ENCODE measurements around the gene GRID1.

The GRID1 gene

GRCh38 chr10:86366033-86366901 is at the start of gene GRID1:
Gene GRID1 (minus strand): TSS chr10:86366795.
- Histone ChIP-seq H3K36me3 (no peaks in the 10 kb centered on the region), H3K4me3 (ENCODE audit: low read depth in 1 of 2, low read length in 1 of 2) (no peak within 1 kb of the TSS), H3K27ac (no peak within 1 kb of the TSS), H3K27me3 (peaks cover 100% of the 10 kb centered on the region), H3K4me1 (ENCODE audit: control insufficient read depth in 1 of 2, insufficient read depth in 1 of 2, low read depth in 1 of 2, low read length in 1 of 2) (peaks cover 16 to 29% of the 10 kb centered on the region in 2 experiments), H3K9me3 (no peaks in the 10 kb centered on the region)
- no peak for TF ChIP-seq CTCF (IDR thresholded peaks at IDR 0.05)

- H3K9me3 ChIP-seq = no peaks in the 10 kb centered on the region
- H3K4me1 ChIP-seq (ENCODE audit: control insufficient read depth in 1 of 2, insufficient read depth in 1 of 2, low read depth in 1 of 2, low read length in 1 of 2) = no peaks in the 10 kb centered on the region
- no peak overlapping the region for H3K27ac ChIP-seq
- TF ChIP-seq CTCF (IDR thresholded peaks at IDR 0.05) = no peak
- H3K27me3 ChIP-seq = peaks cover 18% of the 10 kb centered on the region
- H3K36me3 ChIP-seq = no peaks in the 10 kb centered on the region
- no peak overlapping the region for H3K4me3 ChIP-seq (ENCODE audit: low read depth in 1 of 2, low read length in 1 of 2)
These were observed 49.0 kb upstream of the GRID1 start for GRCh38 chr10:86415583-86415982.

DNA sequence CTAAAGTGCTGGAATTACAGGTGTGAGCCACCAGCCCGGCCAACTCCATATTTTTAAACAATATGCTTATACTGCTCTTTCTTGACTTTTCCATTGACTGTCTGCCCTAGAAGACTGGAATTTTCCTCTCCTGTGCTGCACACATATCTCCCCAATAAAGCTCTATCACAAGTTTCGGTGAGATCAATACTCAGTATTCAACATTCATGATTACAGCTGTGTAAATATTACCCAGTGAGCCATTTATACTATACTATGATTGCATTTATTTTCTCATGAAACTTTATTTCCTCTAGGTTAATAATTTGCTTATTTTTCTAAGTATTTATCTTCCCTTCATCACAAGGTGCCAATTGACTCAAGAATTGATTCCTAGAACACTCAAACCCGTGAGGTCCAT is 48.5 kb upstream of the GRID1 start:
- TF ChIP-seq CTCF (IDR thresholded peaks at IDR 0.05) = no peak
- no peaks in the 10 kb centered on the region for H3K36me3 ChIP-seq
- peaks cover 18% of the 10 kb centered on the region for H3K27me3 ChIP-seq
- H3K4me3 ChIP-seq (ENCODE audit: low read depth in 1 of 2, low read length in 1 of 2) = no peak overlapping the region
- no peaks in the 10 kb centered on the region for H3K9me3 ChIP-seq
- H3K4me1 ChIP-seq (ENCODE audit: control insufficient read depth in 1 of 2, insufficient read depth in 1 of 2, low read depth in 1 of 2, low read length in 1 of 2) = no peaks in the 10 kb centered on the region
- no peak overlapping the region for H3K27ac ChIP-seq

DNA sequence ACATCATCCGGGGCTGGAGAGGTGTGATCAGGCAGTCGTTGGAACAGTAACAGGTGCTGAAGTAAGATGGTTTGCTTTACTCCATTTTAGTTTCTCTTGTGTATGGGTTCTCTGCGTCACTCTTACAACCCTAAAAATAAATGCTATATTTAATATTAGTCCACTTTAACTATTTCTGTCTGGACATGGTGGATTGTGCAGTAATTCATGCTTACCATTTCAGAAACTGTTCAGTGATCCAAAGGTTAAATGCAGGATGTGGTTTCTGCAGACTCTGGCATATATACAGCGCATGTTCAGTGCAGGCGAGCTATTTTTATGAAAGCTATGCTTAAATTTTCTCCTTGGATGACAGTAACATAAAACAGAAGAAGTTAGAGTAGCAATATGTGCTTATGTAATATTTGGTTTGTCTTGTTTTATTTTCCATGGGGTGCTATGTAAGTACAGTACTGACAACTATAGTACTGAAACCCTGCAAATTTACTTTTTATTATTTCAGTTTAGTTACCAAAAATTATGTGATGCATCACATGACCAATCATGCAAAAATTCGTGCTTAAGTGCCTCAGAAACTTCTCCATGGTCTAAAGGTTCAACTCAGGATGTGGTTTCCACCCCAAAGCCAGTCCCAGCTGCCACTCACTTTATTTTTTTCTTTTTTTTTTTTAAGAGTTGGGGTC is 46.6 kb upstream of the GRID1 start:
- Histone ChIP-seq H3K4me3 (ENCODE audit: low read depth in 1 of 2, low read length in 1 of 2) (no peak overlapping the region), H3K4me1 (ENCODE audit: control insufficient read depth in 1 of 2, insufficient read depth in 1 of 2, low read depth in 1 of 2, low read length in 1 of 2) (no peaks in the 10 kb centered on the region), H3K9me3 (no peaks in the 10 kb centered on the region), H3K36me3 (no peaks in the 10 kb centered on the region), H3K27ac (no peak overlapping the region), H3K27me3 (peaks cover 18% of the 10 kb centered on the region)
- no peak for TF ChIP-seq CTCF (IDR thresholded peaks at IDR 0.05)

- TF ChIP-seq CTCF (IDR thresholded peaks at IDR 0.05) = no peak
- no peaks in the 10 kb centered on the region for H3K4me1 ChIP-seq (ENCODE audit: control insufficient read depth in 1 of 2, insufficient read depth in 1 of 2, low read depth in 1 of 2, low read length in 1 of 2)
- no peaks in the 10 kb centered on the region for H3K36me3 ChIP-seq
- no peak overlapping the region for H3K4me3 ChIP-seq (ENCODE audit: low read depth in 1 of 2, low read length in 1 of 2)
- H3K27me3 ChIP-seq = peaks cover 12% of the 10 kb centered on the region
- no peaks in the 10 kb centered on the region for H3K9me3 ChIP-seq
- no peak overlapping the region for H3K27ac ChIP-seq
These were observed 45.4 kb upstream of the GRID1 start for GRCh38 chr10:86411852-86412560.
